Activated gamma-delta T cell treated with anti-CD3 and anti-CD28 coated beads, Interleukin-2, amount 50 U/mL, for 16 hours (primary cell): ENCODE measurements around the gene ADAMTS15.

ENCODE experiments used
- DNase-seq: peaks from one replicate; pipeline ENCODE4 v3.0.0-alpha.2; 2020; ENCODE audit warnings: low read depth

The ADAMTS15 gene

DNA sequence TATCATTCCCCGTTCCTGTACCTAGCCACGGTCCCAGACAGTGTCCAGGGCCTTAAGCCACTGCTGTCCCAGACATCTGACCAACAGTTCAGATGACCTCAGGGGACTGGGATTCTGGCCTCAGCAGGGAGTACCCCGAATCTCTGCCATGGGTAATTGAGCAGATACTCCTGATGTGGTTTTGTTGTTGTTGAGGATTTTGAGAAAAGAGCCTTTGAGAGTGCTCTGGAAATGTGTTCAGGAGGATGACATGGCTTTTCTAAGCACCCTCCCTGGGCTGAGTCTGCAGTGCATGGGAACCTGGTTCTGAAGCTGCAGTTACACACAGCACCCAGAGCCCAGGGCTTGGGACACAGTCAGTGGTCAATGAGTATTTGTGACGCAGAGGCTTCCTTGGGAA, 30.4 kb downstream of the ADAMTS15 start:
- no peak for DNase-seq

DNA sequence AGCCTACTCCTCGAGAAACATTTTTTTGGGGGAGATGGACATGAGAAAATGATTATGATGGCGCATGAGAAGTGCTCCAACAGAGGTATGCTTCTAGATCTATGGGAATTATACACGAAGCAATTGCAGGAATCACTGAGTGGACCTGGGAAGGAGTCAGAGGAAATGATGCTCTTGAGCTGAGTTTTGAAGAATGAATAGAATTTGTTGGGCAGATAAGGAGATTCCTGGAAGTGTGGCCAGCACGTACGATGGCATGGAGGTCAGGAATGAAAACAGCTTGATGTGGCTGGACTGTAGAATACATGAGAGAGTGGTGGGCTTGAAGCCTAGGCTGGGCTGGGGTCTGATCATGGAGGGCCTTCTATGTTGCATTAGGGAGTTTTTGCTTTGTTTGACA, 31.7 kb downstream of the ADAMTS15 start:
- DNase-seq: no peak

DNA sequence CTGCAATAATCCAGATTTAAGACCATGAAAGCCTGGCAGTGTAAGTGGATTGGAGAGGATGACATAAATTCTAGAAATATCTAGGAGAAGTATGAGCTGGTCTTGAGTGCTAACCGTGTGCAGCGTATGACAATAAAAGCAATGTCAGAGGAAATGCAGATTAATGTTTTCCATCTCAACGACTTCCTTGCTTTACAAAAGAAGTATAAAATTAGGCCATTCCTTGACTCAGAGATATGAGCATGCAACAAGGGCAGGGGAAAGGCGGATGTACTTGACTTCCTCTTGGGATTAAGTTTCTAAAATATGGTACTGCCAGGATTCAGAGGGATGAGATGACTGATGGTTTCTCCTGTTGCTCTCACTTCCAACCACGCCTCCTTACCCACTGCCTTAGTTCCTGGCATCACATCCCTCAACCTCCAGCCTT, 32.3 kb downstream of the ADAMTS15 start:
- DNase-seq: no peak

GRCh38 chr11:130483124-130483523, 34.7 kb downstream of the ADAMTS15 start:
- no peak for DNase-seq

DNA sequence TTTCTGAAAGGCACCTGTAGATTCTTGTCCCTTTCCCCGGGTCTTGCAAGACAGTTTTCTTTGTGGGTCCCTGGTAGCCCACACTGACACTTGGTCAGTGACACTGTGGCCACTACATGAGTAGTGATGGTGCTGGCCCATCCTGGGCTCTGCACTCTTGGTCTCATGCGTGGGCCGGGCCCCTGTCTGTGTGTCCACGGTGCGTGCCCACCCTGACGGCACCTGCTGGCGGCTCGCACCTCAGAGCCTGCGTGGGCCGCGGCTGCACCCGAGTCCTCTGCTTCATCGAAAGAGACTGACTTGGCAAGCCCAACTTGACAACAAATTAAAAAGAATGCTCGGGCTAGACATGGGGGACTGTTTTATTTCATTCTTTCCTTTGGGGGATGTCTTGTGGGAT, 37.5 kb downstream of the ADAMTS15 start:
- no peak for DNase-seq

- DNase-seq: no peak
Measured at GRCh38 chr11:130486391-130486836, 38.0 kb downstream of the ADAMTS15 start.

DNA sequence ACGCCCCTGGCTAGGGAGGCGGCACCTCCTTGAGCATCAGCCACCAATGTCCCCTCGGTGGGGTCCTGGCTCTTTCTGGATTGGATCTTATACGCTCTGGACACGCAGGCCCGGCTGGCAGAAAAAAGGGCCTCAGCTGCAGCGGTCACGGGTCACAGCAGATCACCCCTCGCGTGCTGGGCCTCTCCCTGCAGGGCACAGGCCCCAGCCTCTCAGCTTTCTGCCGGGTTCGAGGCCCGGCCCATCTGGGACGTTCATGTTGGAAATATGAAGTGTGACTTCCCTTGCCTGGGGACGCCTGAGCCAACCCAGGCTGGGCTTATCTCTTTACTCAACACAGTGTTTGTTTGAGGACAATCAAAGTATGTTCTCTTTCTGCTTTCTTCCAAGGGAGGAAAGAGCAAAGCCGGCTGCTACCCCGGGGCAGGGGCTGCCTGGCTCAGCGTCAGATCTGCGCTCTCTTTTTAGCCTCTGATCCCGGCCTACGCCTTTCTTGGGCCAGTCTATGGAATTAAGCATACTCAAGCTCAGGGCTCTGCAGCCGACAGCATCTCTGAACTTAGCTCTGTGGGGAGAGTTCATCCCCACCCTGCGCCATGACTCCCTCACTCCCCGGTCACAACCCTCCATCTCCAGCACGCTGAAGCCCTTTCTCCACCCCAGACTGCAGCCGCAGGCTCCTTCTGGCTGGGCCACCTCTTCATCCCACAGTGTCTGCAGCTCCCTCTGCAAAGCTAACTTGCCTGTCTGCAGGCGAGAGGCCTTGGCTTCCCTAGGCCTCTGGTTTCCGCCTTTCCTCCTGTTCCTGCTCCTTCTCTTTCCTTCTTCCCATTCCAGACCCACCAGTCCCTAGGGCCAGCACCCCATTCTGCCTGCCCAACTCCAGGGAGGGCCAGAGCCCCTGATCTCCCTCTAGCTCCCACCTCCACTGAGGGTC, 38.8 kb downstream of the ADAMTS15 start:
- no peak for DNase-seq

DNA sequence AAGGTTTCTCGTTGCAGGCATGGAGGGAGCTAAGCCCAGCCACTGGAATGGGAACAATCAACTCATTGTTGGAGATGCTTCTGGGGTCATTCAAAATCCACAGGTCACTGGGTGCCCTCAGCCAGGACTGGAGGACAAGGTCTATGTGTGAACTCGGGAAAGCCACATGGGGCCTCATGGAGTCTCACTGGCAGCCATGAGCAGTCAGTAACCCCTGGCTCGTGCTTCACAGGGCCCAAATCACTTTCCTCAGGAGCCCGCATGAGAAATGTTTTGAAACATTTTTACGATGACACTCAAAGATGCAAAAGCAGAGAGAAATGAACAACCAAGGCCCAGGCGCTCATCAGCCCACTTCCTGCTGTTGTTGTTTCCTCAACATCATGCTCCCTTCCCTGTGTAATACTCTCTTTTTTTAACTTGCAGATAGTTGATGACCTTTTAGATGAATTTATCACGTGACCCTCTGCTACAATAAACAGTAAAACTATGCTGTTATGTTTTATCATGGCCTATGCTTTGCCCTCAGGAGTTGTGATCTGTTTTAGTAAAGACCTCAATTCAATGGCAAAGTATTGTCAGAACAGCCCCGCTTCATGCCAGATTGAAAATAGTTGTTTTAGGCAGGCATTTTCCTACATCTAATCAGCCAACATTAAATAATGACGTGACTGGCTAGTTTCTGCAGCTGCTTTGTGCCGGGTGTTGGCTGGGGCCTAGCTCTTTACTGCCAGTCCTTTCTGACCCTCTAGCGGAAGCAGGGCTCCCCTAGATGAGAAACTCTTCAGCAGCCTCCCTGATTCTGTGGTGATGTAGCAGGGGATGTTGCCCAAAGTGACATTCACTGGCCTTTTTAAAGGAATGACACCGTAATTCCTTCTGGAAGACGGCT, 39.7 kb downstream of the ADAMTS15 start:
- DNase-seq: no peak

- no peak for DNase-seq
Measured at GRCh38 chr11:130488848-130489584, 40.6 kb downstream of the ADAMTS15 start.

DNA sequence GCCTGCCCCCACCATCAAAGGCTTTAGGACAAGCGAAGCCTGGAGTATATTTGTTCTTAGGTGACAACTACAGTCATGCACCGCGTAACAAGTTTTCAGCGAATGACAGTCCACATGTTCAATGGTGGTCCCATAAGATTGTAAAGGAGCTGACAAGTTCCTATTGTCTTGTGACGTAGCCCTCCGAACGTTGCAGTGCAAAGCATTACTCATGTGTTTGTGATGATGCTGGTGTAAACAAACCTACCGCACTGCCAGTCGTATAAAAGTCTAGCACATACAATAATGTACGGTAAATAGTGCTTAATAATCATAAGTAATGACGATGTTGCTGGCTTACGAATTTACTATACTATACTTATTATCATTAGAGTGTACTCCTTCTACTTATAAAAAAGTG, 41.3 kb downstream of the ADAMTS15 start:
- no peak for DNase-seq

GRCh38 chr11:130490682-130491449, 42.4 kb downstream of the ADAMTS15 start:
- no peak for DNase-seq

DNA sequence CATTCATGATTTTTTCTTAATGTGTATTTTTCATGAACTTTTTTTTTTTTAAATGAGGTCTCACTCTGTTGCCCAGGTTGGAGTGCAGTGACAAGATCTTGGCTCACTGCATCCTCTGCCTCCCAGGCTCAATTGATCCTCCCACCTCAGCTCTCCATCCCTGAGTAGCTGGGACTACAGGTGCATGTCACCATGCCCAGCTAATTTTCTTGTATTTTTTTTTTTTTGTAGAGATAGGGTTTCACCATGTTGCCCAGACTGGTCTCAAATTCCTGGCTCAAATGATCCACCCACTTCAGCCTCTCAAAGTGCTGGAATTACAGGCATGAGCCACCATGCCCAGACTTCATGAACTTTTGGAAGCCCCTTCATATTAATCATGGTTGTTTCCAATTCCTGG, 49.7 kb downstream of the ADAMTS15 start:
- DNase-seq: no peak

DNA sequence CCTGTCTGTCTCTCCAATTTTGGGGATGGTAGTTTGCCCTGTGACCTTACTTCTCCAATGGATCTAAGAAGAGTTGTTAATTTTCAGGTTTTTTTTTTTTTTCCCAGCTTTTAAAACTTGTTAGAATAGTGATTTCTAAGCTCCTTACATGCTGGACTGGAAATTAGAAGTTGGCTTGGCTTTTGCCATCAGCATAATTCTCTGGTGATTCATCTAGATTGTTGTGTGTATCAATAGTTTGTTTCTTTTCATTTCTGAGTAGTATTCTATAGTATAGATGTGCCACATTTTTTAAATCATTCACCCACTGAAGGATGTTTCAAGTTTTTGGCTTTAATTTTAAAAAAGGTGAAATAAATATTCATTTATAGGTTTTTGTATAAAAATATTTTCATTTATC, 51.4 kb downstream of the ADAMTS15 start:
- DNase-seq: no peak

DNA sequence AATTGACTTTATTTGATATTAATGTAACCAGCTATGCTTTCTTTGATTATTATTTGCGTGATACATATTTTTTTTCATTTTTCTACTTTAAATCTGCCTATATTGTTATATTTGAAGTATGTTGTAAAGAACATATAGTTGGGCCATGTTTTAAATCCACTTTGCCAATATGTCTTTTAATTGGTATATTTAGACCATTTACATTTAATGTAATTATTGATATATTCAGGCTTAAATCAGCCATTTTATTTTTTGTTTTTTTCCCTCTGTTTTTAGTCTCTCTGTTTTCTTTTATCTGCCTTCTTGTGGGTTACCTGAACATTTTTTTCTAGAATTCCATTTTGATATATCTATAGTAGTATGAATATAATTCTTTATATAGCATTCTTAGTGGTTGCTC, 55.9 kb downstream of the ADAMTS15 start:
- DNase-seq: no peak

DNA sequence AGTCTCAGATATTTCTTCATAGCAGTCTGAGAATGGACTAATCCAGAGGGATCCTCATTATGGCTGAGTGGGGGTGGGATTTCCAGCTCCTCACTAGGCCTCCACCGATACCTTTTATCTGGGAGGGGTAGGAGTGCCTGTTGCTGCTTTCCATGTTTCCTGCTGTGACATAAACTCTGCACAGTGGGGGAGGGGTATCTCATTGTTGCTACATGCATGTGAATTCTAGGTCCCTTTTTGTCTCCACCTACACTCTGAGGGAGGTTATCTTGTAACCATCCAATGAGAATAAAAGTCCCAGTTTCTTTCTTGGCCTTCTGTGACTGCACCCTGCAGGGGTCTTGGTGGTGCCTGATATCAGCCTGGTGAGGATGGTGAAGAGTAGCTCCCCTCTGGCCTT, 60.5 kb downstream of the ADAMTS15 start:
- DNase-seq: no peak

- DNase-seq: no peak
Measured at GRCh38 chr11:130509942-130510341, 61.5 kb downstream of the ADAMTS15 start.

DNA sequence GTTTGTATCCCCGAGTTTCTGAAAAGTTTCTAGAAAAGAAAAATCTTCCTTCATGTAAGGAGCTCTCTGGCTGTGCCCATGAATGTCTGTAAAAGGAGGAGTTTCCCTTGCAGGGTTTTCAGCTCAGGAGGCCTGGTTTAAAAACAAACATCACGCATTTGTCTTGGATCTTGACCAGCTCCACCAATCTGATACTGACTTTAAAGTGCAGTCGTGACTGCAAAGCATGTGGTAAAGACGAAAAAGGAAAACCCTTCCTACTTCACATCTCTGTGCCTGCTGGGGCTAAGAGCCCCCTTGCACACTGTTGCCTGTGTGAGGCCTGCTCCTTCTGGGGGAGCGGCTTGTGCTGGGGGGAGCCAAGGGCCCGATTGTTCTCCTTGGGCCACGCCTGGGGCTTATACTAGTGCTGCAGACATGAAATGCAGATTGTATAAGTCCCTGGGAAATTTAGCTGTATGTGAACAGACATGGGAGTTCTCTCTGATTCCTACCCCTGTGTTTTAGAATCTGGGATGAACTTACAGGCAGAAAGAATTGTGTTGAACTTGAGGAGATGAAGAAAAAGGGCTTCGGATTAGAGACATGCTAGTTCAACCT, 62.1 kb downstream of the ADAMTS15 start:
- DNase-seq: no peak

DNA sequence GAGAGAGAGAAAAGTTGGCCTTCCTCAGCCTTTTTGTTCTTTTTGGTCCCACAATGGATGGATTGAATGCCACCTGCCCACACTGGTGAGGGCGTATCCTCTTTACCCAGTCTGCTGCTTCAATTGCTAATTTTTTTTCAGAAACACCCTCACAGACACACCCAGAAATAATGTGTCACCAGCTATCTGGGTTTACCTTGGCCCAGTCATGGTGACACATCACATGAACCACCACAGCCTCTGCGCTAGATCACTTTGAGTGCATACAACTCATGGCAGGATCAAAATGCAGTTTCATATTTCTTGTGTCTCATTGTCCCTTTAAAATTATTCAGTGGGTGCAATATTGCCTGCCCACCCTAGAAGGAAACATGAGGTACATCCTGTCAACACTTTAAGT, 63.3 kb downstream of the ADAMTS15 start:
- no peak for DNase-seq

DNA sequence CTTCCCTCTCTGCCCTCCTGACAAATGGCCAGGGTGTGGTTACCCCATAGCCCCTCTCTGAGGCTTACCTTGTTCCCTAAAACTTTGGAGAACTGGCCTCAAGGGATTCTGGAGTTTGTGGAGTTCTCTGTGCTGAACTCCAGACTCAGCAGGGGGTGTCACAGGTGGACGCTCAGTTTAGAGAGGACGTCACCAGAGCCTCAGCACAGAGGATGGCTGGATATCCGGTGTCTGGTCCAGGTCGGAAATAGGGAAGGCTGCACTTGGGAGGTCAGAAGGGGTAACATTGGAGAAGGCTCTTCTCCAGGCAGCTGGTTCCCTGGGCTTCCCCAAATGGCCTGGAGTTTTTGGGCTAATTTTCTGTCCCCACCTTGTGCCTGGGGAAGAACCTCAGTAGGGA, 64.2 kb downstream of the ADAMTS15 start:
- no peak for DNase-seq

GRCh38 chr11:130513132-130513531, 64.7 kb downstream of the ADAMTS15 start:
- no peak for DNase-seq

DNA sequence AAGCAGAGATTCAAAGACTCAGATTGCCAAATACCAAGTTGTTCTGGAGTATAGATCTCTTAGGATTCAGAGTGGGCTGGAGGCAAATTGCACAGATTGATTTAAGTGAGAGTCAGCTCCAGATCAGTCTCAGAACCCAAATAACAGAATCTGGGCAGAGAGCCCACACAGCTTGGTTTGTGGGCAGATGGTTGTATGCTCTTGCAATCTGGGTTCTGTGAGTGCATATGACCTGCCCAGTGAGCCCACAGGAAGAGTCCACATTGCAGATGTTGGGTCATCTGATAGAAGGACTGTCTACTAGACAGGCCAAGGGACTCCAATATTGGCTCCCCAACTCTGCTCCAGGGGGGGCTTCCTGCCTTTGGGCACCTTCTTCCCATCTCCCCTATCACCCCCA, 65.9 kb downstream of the ADAMTS15 start:
- DNase-seq: no peak
